ENCODE measurements around the gene CDC23.
"Not testable (repeated sequence)": the region's sequence is repeated elsewhere in the genome, so short reads cannot be mapped to it uniquely, and the experiment has no call there.

CDC23 gene, protein sequence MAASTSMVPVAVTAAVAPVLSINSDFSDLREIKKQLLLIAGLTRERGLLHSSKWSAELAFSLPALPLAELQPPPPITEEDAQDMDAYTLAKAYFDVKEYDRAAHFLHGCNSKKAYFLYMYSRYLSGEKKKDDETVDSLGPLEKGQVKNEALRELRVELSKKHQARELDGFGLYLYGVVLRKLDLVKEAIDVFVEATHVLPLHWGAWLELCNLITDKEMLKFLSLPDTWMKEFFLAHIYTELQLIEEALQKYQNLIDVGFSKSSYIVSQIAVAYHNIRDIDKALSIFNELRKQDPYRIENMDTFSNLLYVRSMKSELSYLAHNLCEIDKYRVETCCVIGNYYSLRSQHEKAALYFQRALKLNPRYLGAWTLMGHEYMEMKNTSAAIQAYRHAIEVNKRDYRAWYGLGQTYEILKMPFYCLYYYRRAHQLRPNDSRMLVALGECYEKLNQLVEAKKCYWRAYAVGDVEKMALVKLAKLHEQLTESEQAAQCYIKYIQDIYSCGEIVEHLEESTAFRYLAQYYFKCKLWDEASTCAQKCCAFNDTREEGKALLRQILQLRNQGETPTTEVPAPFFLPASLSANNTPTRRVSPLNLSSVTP

DNA sequence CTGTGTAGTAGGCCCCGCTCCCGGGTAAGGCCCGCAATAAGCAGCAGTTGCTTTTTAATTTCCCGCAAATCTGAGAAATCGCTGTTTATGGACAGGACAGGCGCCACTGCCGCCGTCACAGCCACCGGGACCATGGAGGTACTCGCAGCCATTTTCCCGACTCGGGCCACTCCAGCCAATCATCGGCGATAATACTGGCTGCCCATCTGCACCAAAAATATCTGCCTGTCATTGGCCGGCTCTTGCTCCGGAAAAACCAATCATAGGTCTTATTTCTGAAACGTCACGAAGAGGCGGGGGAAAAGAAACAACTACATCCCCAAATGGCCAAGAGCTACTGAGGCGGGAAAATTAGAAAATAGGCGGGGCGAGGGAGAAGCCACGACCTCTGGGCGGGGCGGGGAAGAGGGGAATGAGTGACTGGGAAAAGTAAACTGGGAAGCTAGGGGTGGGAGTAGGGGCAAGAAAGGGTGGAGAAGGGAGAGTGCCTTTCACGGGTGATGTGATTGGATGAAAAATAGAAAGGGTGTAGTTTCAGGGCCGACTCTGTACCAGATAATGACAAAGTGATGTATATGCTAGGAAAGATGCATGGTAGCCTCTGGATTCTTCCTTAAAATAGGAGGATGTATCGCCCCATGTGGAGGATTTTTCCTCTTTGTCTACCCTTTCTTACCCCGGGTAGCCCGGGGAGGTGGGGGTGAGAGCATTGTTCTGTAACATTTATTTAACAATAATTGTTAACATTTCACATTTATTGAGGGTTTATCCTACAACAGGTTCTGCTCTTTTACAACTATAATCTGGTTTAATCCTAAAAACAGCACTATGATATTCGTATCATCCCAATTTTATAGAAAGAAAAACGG is at the start of gene CDC23:
Gene CDC23, minus strand, starts transcription at position 163 of the 869 bp plus-strand sequence. Its CDS starts 11 bp downstream, at position 152.
- ATAC-seq, result peak; percentile 98 to 99

DNA sequence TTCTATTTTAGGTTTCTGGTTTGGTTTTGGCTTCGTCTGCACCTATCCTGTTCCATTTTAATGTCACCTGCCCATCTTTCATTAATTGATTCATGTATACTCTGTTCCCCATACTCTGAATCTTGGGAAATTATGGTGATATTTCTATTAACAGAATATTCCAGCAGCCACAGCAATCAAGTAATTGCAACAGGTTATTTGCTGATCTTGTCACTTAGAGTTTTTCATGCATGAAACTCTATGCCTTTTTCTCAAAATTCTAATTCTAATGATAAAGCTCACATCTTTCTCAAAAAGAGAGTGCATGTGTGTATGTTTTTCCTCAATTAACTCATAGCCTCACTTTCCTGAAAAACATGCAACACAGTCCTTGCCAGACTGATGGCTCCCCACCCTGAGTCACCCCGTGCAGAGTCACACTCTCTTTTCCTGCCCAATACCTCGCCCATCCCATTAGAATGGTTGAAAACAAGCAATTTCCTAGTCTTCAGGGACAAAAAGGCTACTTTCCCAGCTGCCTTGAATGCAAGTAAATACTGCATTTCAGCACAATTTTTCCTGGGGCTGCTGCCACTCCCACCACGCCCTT is 45.7 kb upstream of the CDC23 start:
- no peak for ATAC-seq

DNA sequence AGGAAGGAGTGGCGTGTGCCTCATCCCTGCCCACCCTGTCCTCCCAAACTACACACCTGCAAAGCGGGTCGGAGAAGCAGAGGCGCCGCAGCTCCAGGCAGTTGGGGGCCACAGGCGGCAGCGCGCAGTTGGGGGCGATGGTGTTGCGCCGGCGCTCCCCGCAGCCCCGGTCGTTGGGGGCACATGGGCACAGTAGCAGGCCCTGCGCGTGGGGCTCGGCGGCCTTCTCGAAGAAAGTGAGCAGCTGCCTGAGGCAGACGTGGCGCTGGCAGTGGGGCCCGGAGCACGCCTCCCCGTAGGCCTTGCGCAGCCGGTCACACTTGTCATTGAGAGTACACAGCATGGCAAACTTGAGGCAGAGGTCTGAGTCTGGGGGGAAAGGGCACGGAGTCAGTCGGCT is 44.5 kb upstream of the CDC23 start:
- ATAC-seq, result no peak

- no peak for ATAC-seq
Measured at GRCh38 chr5:138252944-138253343, 39.8 kb upstream of the CDC23 start.

- ATAC-seq, result not testable (repeated sequence)
Measured at GRCh38 chr5:138247800-138248199, 34.7 kb upstream of the CDC23 start.

DNA sequence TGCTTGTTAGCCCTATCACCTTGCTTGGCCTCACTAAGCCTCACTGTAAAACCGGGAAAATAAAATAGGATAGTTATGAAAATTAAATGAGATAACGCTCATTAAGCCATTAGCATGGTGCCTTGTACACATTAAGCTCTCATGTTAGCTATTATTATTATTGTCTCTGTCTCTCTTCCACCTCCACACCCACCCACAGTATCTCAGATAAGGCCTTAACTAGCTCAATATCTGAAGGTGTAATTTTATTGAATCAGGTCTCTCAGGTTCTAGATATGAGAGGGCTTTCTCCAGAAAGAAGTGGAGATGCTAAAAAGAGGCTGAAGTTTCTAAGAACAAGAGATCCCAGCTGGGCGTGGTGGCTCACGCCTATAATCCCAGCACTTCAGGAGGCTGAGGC is 33.7 kb upstream of the CDC23 start:
- no peak for ATAC-seq

DNA sequence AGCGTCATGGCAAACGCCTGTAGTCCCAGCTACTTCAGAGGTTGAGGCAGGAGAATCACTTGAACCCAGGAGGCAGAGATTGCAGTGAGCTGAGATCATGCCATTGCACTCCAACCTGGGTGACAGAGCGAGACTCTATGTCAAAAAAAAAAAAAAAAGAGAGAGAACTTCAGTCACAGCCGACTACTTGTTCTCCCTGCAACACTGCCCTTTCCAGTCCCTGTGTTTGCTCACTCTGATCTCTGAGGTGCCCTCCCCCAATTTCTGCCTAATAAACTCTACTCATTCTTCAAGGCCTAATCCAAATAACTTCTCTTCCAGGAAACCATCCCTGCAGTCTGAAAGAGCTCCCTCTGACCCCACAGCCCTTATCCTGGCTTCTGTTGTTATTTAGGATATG is 33.2 kb upstream of the CDC23 start:
- no peak for ATAC-seq

DNA sequence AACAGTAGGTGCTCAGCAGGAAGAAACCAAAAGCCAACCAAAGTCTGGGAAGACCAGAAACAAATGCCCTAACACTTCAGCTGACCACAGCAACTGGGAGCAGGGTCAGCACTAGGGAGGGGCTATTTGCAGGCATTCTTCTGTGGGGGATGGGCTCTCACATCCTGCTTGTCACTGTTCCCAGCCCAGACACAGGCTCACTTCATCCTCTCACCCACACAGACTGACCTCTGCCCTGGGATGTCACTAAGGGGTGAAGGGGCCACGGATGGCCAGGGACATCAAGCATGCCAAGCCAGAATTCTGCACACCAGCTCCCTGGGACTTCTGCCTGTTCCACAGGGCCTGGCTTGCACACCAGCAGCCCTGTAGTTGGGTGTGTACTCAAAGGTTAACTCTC is 32.6 kb upstream of the CDC23 start:
- no peak for ATAC-seq

DNA sequence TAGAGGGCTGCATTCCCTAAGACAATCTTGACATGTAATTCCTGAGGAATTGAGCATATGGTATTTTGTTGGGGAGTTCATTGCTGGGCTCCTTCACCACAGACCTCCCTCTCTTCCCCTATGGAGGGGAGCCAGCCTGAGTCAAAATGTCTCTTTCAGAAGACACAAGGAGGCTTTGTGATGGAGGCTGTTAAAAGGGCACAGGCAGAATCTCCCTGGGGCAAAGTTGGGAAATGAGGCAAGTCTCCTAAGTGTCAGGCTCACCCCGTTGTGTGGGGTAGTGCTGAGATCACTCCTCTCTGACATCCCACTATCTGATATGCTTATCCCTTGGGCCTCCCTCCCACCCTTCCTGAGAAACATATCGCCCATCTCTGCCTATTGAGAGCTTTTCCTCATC is 30.7 kb upstream of the CDC23 start:
- ATAC-seq, result no peak

DNA sequence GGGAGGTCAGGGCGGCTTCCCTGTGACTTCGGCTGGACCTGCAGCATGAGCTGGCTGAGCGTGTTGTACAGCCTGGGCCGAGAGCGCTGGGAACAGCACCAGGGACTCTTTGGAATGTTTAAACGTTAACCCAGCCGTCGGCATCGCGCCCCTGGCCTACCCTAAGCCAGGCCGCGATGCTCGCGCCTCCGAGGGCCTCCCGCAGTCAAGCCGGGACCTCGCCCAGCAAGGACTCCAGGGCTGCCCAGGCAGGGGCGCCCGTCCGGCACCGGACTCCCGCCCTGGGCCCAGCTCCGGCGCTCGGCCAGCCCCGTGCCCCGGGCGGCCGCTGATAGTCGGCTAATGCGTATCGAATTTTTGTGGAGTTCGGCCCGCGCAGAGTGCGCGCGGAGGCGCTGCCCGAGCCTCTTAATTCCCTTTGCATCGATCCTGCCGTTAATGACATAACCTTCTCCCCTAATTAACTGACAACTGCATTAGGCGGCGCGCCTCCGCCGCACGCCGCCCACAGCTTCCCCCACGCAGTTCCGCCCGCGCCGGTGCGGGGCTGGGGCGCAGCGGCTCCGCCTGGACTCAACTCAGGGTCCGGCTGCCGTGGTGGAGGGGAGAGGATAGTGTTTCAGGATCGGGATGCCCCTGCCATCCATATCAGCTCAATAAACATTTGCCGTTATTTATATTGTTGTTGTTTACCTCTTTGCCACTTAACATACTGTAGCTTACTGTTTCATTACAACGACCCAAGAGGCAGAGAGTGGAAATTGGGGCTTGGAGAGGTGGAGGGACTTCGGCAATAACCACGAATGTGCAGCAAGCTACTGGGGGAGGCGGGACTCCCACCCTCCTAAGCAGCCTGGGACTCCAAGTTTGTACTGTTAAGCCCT is 28.8 kb upstream of the CDC23 start:
- ATAC-seq, result peak in 1 of 2 donors; percentile 48

DNA sequence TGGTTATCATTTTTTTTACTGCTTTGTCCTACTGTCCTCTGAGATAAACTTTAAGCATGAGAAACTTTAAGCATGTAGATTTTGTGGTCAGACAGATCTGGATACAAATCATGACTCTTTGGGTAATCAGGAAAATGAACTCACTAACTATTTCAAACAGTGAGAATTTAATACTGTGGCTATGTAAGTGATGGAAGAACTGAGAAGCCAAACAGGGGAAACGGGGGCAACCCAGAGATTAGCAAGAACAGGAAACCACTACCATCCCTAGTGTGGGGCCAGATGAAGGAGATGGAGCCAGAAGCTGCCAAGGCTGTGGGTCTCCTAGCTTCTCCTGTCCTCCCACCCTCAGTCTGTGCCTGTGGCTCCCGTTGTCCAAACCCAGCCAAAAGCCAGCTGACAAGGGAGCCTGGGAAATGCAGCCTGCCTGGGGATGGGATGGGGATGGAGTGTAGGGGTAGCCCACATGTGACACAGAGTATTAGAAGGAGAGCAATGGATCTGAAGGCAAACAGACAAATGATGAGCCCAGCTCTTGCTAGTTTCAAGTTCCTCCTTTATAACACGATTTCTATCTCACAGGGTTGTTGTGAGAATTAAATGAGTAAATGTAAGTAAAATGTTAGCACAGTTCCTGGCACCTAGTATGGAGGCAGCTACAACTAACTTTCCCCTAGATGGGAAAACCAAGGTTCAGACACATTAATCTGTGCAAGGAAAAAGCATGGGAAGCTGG is 27.7 kb upstream of the CDC23 start:
- peak in 1 of 2 donors; percentile 36 for ATAC-seq

- ATAC-seq, result no peak
Measured at GRCh38 chr5:138238034-138238433, 24.9 kb upstream of the CDC23 start.

- ATAC-seq, result no peak
Measured at GRCh38 chr5:138234651-138235050, 21.5 kb upstream of the CDC23 start.

GRCh38 chr5:138233280-138233679 is 20.2 kb upstream of the CDC23 start:
- ATAC-seq, result no peak

- no peak for ATAC-seq
Measured at GRCh38 chr5:138230981-138231589, 18.0 kb upstream of the CDC23 start.

DNA sequence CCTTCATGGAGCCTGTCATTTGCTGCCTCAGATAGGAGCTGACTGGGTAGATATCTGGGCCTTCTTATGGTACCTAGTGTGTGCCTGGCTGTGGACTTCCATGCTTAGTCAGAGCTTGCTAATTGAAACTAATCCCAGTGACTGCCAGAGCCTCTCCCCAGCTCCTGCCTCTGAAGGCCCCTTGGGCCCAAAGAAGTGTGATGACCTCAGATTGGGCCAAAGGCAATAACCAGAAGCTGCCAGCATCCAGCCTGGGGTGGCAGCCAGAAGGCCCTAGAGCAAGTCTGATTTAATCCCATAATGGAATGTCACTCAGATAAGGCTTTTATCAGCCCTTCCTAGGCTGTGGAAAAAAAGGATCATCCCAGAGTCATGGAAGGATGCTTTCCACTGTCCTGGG is 17.1 kb upstream of the CDC23 start:
- ATAC-seq, result no peak

DNA sequence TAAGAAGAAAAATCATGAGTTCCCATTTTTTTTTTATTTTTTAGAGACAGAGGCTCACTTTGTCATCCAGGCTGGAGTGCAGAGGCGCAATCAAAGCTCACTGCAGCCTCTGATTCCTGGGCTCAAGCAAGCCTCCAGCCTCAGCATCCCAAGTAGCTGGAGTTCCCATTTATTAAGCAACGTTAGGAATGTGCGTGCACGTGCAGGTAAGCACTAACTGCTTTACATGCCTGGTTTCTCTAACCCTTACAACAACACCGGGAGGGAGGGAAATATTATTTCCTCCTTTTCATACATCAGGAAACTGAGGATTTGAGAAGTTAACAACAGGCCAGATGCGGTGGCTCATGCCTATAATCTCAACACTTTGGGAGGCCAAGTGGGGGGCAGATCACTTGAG is 16.3 kb upstream of the CDC23 start:
- no peak for ATAC-seq

DNA sequence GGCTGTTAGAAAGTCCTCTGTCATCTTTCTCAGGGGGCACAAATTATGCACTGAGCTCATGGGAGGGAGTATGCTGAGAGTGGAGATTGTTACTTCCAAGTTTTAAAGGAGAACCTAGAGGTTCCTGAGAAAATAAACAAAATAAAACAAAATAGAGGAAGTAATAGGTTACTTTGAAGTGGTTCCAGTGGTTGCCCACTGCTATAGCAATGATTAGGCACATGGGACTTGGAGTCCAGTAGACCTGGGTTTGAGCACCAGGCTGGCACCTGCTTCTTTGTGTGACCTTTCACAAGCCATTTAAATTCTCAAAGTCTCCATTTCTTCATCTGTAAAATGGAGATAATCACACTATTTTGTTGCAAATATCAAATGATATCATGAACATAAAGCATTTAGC is 13.8 kb upstream of the CDC23 start:
- ATAC-seq, result no peak

- no peak for ATAC-seq
Measured at GRCh38 chr5:138224712-138225111, 11.6 kb upstream of the CDC23 start.

DNA sequence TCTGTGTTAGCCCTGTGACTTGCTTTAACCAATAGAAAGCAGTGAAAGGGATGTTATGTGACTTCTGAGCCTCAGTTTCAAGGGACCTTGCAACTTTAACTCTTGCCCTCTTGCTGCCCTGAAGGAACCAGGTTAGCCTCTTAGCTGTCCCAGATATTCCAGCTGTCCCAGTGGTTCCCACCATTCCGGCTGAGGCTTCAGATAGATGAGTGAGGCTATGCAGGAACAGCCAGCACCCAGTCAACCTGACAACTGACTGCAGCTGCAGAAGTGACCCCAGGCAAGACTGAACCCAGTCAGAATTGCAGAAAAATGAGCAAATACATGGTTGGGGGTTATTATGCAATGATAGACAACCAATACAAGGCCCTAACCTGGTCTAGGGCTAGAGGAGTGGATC is 10.4 kb upstream of the CDC23 start:
- no peak for ATAC-seq

- ATAC-seq, result no peak
Measured at GRCh38 chr5:138216799-138217198, 3.7 kb upstream of the CDC23 start.
